Transverse colon (tissue), 4 donors: ENCODE data around the gene EHBP1L1. TPM values are rescaled to one million over a fixed set of nuclear protein-coding genes. Genes with fewer than 3 reads are reported as not detected.

Experiments used
- DNase-seq: peaks from one replicate; pipeline ENCODE4 v3.0.0-alpha.2; 2019
- H3K27ac ChIP-seq, 4 donors: fragments of 200-600 bp; sonication (generic); 2 replicates each; pipeline ENCODE4 v1.5.1; 2016 to 2018; ENCODE audit warnings: inconsistent platforms in 4 of 4
- H3K27me3 ChIP-seq: fragments of 200-600 bp; sonication (generic); 2 replicates; pipeline ENCODE4 v1.5.1; 2017; ENCODE audit warnings: inconsistent platforms
- H3K36me3 ChIP-seq, 4 donors: fragments of 200-600 bp; sonication (generic); 2 replicates each; pipeline ENCODE4 v1.5.1; 2017 to 2019; ENCODE audit warnings: inconsistent platforms in 4 of 4
- H3K4me1 ChIP-seq, 4 donors: fragments of 200-600 bp; sonication (generic); 2 replicates each; pipeline ENCODE4 v1.5.1; 2017 to 2020; ENCODE audit warnings: inconsistent platforms in 4 of 4
- H3K4me3 ChIP-seq, 4 donors: fragments of 200-600 bp; sonication (generic); 1 replicate in 1 of 4; 2 replicates in 3 of 4; pipeline versions ENCODE4 v1.5.1 to v1.6.1; 2017 to 2019; ENCODE audit warnings: inconsistent platforms in 4 of 4
- H3K9me3 ChIP-seq, 2 donors: fragments of 200-600 bp; sonication (generic); 2 replicates each; pipeline ENCODE4 v1.5.1; 2017 to 2019; ENCODE audit warnings: inconsistent platforms in 2 of 2
- CTCF ChIP-seq, 5 experiments: fragments of 200-600 bp in 3 of 5; fragments of 450-650 bp in 2 of 5; sonication (generic) in 3 of 5; IDR thresholded peaks; 1 replicate in 2 of 5; 2 replicates in 3 of 5; pipeline ENCODE4 v1.5.1; 2016 to 2017; ENCODE audit warnings: antibody characterized with exemption in 5 of 5, inconsistent platforms in 3 of 5, mild to moderate bottlenecking in 2 of 5, moderate library complexity in 1 of 5
- EP300 ChIP-seq: sonication (generic); formaldehyde crosslinking; IDR thresholded peaks from one replicate; pipeline ENCODE4 v1.6.1; 2017; ENCODE audit warnings: antibody characterized with exemption, low read depth
- POLR2A ChIP-seq: fragments of 450-650 bp; IDR thresholded peaks from one replicate; pipeline ENCODE4 v1.6.1; 2016; ENCODE audit warnings: antibody characterized with exemption, mild to moderate bottlenecking, moderate library complexity
- POLR2AphosphoS5 ChIP-seq, 3 donors: sonication (generic); formaldehyde crosslinking; IDR thresholded peaks; one replicate each; pipeline ENCODE4 v1.6.1; 2016; ENCODE audit warnings: antibody characterized with exemption in 3 of 3
- WGBS, 2 donors: methylation state at CpG; one replicate each; pipeline ENCODE4 v1.1.5; 2018; ENCODE audit warnings: low coverage in 1 of 2; 5-methylcytosine and 5-hydroxymethylcytosine counted together
- in situ Hi-C, 4 donors: fragments of 200-750 bp; cut with MboI; loops; one replicate each; pipeline versions ENCODE4 v1.15.0 to v1.15.1; 2017; ENCODE audit warnings: low sequenced_read_pairs in 3 of 4, low pct_ligation_motif_present in 1 of 4, low pct_unique_long_range_greater_than_20kb in 1 of 4
- intact Hi-C: fragments of 100-400 bp; cut with DNase I; formaldehyde crosslinking; loops from one replicate; pipeline ENCODE4 v1.15.1; 2023; ENCODE audit warnings: low total_unique reads
- total RNA-seq, 4 donors: library from RNA; depleted of rRNA; stranded (reverse); fragments of >200 nt; gene quantifications; one replicate each; pipeline ENCODE4 v1.1.0, GENCODE V29; 2016

EHBP1L1 gene
- total RNA-seq, 4 donors from 2014 or later = 90.2 to 215 (median 106) TPM

- Histone ChIP-seq H3K36me3 (no peaks in the 10 kb centered on the region), H3K27me3 (no peaks in the 10 kb centered on the region), H3K9me3 (no peaks in the 10 kb centered on the region), H3K4me1 (peaks cover 34 to 54% (median 47%) of the 10 kb centered on the region in 4 donors), H3K27ac (peak overlapping the region; percentile 85 to 92 (median 89)), H3K4me3 (no peak overlapping the region)
- no peak for TF ChIP-seq POLR2AphosphoS5 (IDR thresholded peaks at IDR 0.05)
- 34 to 36% methylated on average over 4 to 5 of the region's 5 CpGs for whole genome bisulfite sequencing, 2 donors
- peak; percentile 64 for DNase-seq
- in situ Hi-C loops = no loop called here
- intact Hi-C loops = no loop called here
Observed at GRCh38 chr11:65559951-65560537, 15.8 kb upstream of the EHBP1L1 start.

GRCh38 chr11:65560555-65561418 lies 15.1 kb upstream of the EHBP1L1 start:
- Histone ChIP-seq H3K4me3 (no peak overlapping the region), H3K27ac (peak overlapping the region; percentile 85 to 92 (median 89)), H3K36me3 (no peaks in the 10 kb centered on the region), H3K9me3 (no peaks in the 10 kb centered on the region), H3K27me3 (no peaks in the 10 kb centered on the region), H3K4me1 (peaks cover 27 to 51% (median 42%) of the 10 kb centered on the region in 4 donors)
- in situ Hi-C loops = no loop called here
- TF ChIP-seq EP300 (no peak), POLR2A (no peak), POLR2AphosphoS5 (IDR thresholded peaks at IDR 0.05) (no peak), CTCF (IDR thresholded peaks at IDR 0.05) (no peak)
- intact Hi-C loops = no loop called here
- 15 to 21% methylated on average over 8 to 15 of the region's 15 CpGs for WGBS, 2 donors
- peak; percentile 54 for DNase-seq

GRCh38 chr11:65562020-65562419 lies 13.8 kb upstream of the EHBP1L1 start:
- intact Hi-C loops = no loop called here
- in situ Hi-C loops = no loop called here
- Histone ChIP-seq H3K4me3 (no peak overlapping the region), H3K27ac (no peak overlapping the region), H3K4me1 (peaks cover 24 to 42% (median 31%) of the 10 kb centered on the region in 4 donors), H3K36me3 (no peaks in the 10 kb centered on the region), H3K9me3 (no peaks in the 10 kb centered on the region), H3K27me3 (no peaks in the 10 kb centered on the region)
- DNase-seq = no peak
- 83% methylated on average over 4 to 7 of the region's 7 CpGs for WGBS, 2 donors
- TF ChIP-seq CTCF (IDR thresholded peaks at IDR 0.05) = no peak
- TF ChIP-seq POLR2AphosphoS5 (IDR thresholded peaks at IDR 0.05) = no peak
- TF ChIP-seq POLR2A = no peak
- no peak for TF ChIP-seq EP300

- no peak for DNase-seq
- Histone ChIP-seq H3K9me3 (no peaks in the 10 kb centered on the region), H3K4me3 (no peak overlapping the region), H3K27me3 (no peaks in the 10 kb centered on the region), H3K4me1 (peaks cover 24 to 38% (median 29%) of the 10 kb centered on the region in 4 donors), H3K27ac (no peak overlapping the region), H3K36me3 (no peaks in the 10 kb centered on the region)
- intact Hi-C loops = no loop called here
- in situ Hi-C loops = no loop called here
- TF ChIP-seq EP300 (no peak), POLR2AphosphoS5 (IDR thresholded peaks at IDR 0.05) (no peak), POLR2A (no peak), CTCF (IDR thresholded peaks at IDR 0.05) (no peak)
- 88 to 89% methylated on average over 9 of the region's 9 CpGs for WGBS, 2 donors
Observed at GRCh38 chr11:65562788-65563187, 13.1 kb upstream of the EHBP1L1 start.
